PC-9 (cell line): ENCODE measurements around the gene AKAIN1. TPM values are rescaled to one million over a fixed set of nuclear protein-coding genes. Genes with fewer than 3 reads are reported as not detected.

Experiments used
- BruUV-seq: library from RNA; stranded (reverse); fragments of 400-500 nt; replicated peaks from 2 replicates; lab custom pipeline; 2021; lab: Mats Ljungman, UMichigan
- CTCF ChIA-PET: fragments of 300-600 bp; sonication (Branson Sonifier 250); formaldehyde crosslinking; loops from one replicate; lab custom pipeline; 2022; ENCODE audit warnings: antibody characterized with exemption; lab: Charles Lee
- POLR2A ChIA-PET: fragments of 300-600 bp; sonication (Branson Sonifier 250); formaldehyde crosslinking; loops from one replicate; lab custom pipeline; 2022; ENCODE audit warnings: antibody characterized with exemption; ENCODE audit not compliant: unreplicated experiment; lab: Charles Lee
- DNase-seq, 2 experiments: peaks; one replicate each; pipeline versions ENCODE4 v3.0.0 to v3.0.0-alpha.2; 2015 to 2022; ENCODE audit warnings: mixed read lengths in 1 of 2
- H2AFZ ChIP-seq: fragments of 200-600 bp; sonication (generic); 2 replicates; pipeline ENCODE4 v1.8.1; 2017; ENCODE audit warnings: antibody characterized with exemption
- H3F3A ChIP-seq: fragments of 200-600 bp; sonication (generic); 2 replicates; pipeline ENCODE4 v1.8.1; 2017; ENCODE audit warnings: antibody characterized with exemption, mild to moderate bottlenecking, low read depth; ENCODE audit not compliant: insufficient read depth
- H3K27ac ChIP-seq: fragments of 200-600 bp; sonication (generic); 2 replicates; pipeline ENCODE4 v1.6.1; 2016; ENCODE audit warnings: mixed run types
- H3K27me3 ChIP-seq: fragments of 200-600 bp; sonication (generic); 2 replicates; pipeline ENCODE4 v1.6.1; 2016; ENCODE audit warnings: low read depth, mixed run types; ENCODE audit not compliant: insufficient read depth
- H3K36me3 ChIP-seq: fragments of 200-600 bp; sonication (generic); 2 replicates; pipeline ENCODE4 v1.6.1; 2016; ENCODE audit warnings: low read depth, mixed run types
- H3K4me1 ChIP-seq: fragments of 200-600 bp; sonication (generic); replicated peaks from 2 replicates; pipeline ENCODE4 v1.6.1; 2016; ENCODE audit warnings: mixed run types; ENCODE audit not compliant: insufficient read depth
- H3K4me2 ChIP-seq: fragments of 200-600 bp; sonication (generic); 2 replicates; pipeline ENCODE4 v1.6.1; 2017; ENCODE audit warnings: mixed run types
- H3K4me3 ChIP-seq: fragments of 200-600 bp; sonication (generic); 2 replicates; pipeline ENCODE4 v1.6.1; 2016; ENCODE audit warnings: mixed run types
- H3K79me2 ChIP-seq: fragments of 200-600 bp; sonication (generic); 2 replicates; pipeline ENCODE4 v1.6.1; 2017; ENCODE audit warnings: low read depth, mixed run types
- H3K9me2 ChIP-seq: fragments of 200-600 bp; sonication (generic); 2 replicates; pipeline ENCODE4 v1.8.1; 2017; ENCODE audit warnings: mild to moderate bottlenecking; ENCODE audit not compliant: insufficient read depth
- H3K9me3 ChIP-seq: fragments of 200-600 bp; sonication (generic); 2 replicates; pipeline ENCODE4 v1.8.1; 2016; ENCODE audit warnings: low read depth; ENCODE audit not compliant: insufficient read depth
- H4K20me1 ChIP-seq: fragments of 200-600 bp; sonication (generic); 2 replicates; pipeline ENCODE4 v1.8.1; 2017; ENCODE audit not compliant: insufficient read depth
- EZH2 ChIP-seq: fragments of 200-600 bp; sonication (generic); IDR thresholded peaks from 2 replicates; pipeline ENCODE4 v1.8.0; 2017; ENCODE audit warnings: antibody characterized with exemption, low read depth
- intact Hi-C: fragments of 100-400 bp; cut with micrococcal nuclease; formaldehyde crosslinking; loops from one replicate; pipeline ENCODE4 v1.10.0; 2022; ENCODE audit not compliant: unreplicated experiment
- total RNA-seq: library from RNA; stranded (reverse); gene quantifications from 2 replicates; pipeline ENCODE4 v1.2.3, GENCODE V29; 2021
- TF ChIP-seq, protein P1 (sequence below): fragments of 200-600 bp; sonication (generic); conservative IDR thresholded peaks from 2 replicates; pipeline ENCODE4 v1.6.1; 2017; ENCODE audit warnings: mixed run types, antibody characterized with exemption, mild to moderate bottlenecking, moderate library complexity

The AKAIN1 gene
- total RNA-seq, 1 experiment from 2014 or later: not detected

DNA sequence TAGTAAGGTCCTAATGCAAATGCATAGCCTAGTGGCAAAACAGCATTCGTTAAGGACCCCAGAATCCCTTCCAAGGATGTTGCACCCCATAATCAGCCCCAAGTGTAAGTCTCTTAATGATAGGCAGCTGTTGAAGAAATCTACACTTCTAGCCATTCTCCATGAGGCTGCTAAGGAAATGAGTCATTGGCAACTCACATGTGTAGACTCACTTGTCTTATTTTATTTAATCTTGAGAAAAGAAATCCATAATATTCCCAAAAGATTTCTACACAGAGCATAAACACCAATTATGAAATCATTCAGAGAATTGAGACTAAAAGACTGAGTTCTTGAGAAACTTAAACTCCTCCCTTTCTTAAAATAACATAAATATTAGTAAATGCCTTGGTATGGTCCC, 52.4 kb downstream of the AKAIN1 start:
- Histone ChIP-seq H3K4me1 (no peaks in the 10 kb centered on the region), H3K36me3 (no peaks in the 10 kb centered on the region), H3K27ac (no peak overlapping the region), H3K4me2 (no peak overlapping the region), H3K79me2 (no peaks in the 10 kb centered on the region), H3K9me2 (no peaks in the 10 kb centered on the region), H3K9me3 (no peaks in the 10 kb centered on the region), H4K20me1 (no peaks in the 10 kb centered on the region), H3F3A (no peaks in the 10 kb centered on the region), H3K4me3 (no peak overlapping the region), H2AFZ (no peak overlapping the region), H3K27me3 (peaks cover 19% of the 10 kb centered on the region; the same call in 1 of the 2 replicates)
- no peak for DNase-seq
- ChIA-PET POLR2A (no interaction called here), CTCF (no interaction called here)
- TF ChIP-seq EZH2: no peak
- TF ChIP-seq, protein P1, sequence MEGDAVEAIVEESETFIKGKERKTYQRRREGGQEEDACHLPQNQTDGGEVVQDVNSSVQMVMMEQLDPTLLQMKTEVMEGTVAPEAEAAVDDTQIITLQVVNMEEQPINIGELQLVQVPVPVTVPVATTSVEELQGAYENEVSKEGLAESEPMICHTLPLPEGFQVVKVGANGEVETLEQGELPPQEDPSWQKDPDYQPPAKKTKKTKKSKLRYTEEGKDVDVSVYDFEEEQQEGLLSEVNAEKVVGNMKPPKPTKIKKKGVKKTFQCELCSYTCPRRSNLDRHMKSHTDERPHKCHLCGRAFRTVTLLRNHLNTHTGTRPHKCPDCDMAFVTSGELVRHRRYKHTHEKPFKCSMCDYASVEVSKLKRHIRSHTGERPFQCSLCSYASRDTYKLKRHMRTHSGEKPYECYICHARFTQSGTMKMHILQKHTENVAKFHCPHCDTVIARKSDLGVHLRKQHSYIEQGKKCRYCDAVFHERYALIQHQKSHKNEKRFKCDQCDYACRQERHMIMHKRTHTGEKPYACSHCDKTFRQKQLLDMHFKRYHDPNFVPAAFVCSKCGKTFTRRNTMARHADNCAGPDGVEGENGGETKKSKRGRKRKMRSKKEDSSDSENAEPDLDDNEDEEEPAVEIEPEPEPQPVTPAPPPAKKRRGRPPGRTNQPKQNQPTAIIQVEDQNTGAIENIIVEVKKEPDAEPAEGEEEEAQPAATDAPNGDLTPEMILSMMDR: no peak
- BruUV-seq: no TSS peak
- intact Hi-C loops: no loop called here

DNA sequence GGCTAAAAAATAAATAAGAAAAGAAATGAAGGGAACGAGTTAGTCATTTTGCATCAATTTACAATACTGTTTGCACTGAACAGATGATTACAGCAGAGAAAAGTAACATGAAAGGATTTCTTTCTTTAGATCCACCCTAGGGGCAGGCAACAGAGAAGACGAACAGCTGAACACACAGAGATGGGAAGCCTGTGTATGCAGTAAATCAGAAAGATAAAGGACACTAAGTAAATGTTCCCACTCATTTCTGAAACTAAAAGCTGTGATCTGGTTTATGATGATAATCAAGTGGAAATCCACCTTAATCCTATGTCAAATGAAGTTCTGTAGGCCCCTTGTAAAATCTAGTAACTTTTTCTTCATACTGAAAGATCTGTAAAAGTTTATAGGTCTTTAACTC, 54.2 kb downstream of the AKAIN1 start:
- no peaks in the 10 kb centered on the region for H3K4me1 ChIP-seq
- H3K9me3 ChIP-seq: no peaks in the 10 kb centered on the region
- H4K20me1 ChIP-seq: no peaks in the 10 kb centered on the region
- H3K36me3 ChIP-seq: no peaks in the 10 kb centered on the region
- peaks cover 13% of the 10 kb centered on the region; the same call in 1 of the 2 replicates for H3K27me3 ChIP-seq
- no TSS peak for BruUV-seq
- no peaks in the 10 kb centered on the region for H3K9me2 ChIP-seq
- ChIA-PET POLR2A (no interaction called here), CTCF (no interaction called here)
- intact Hi-C loops: no loop called here
- no peak overlapping the region for H2AFZ ChIP-seq
- H3F3A ChIP-seq: no peaks in the 10 kb centered on the region
- DNase-seq: no peak
- TF ChIP-seq, protein P1: no peak
- no peak for TF ChIP-seq EZH2
- H3K4me3 ChIP-seq: no peak overlapping the region
- no peak overlapping the region for H3K4me2 ChIP-seq
- no peaks in the 10 kb centered on the region for H3K79me2 ChIP-seq
- H3K27ac ChIP-seq: no peak overlapping the region

DNA sequence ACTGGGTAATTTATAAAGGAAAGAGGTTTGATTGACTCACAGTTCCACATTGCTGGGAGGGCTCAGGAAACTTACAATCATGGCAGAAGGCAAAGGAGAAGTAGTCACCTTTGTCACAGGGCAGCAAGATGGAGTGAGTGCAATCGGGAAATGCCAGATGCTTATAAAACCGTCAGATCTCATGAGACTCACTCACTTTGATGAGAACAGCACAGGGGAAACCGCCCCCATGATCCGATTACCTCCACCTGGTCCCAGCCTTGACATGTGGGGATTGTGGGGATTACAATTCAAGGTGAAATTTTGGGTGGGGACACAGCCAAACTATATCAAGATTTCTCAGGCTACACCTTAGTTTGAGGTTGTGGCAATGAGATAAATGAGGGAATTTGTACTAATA, 54.9 kb downstream of the AKAIN1 start:
- intact Hi-C loops: no loop called here
- CTCF ChIA-PET: no interaction called here

More for the DNA sequence above, 54.9 kb downstream of the AKAIN1 start:
- H3K4me3 ChIP-seq: no peak overlapping the region
- H4K20me1 ChIP-seq: no peaks in the 10 kb centered on the region
- H3K9me3 ChIP-seq: no peaks in the 10 kb centered on the region
- no peak for DNase-seq
- H3K27me3 ChIP-seq: peaks cover 12% of the 10 kb centered on the region; the same call in 1 of the 2 replicates
- H3K36me3 ChIP-seq: no peaks in the 10 kb centered on the region
- no peaks in the 10 kb centered on the region for H3K79me2 ChIP-seq
- H3K9me2 ChIP-seq: no peaks in the 10 kb centered on the region
- TF ChIP-seq, protein P1: no peak
- no peak for TF ChIP-seq EZH2
- H3F3A ChIP-seq: no peaks in the 10 kb centered on the region
- BruUV-seq: no TSS peak
- H2AFZ ChIP-seq: no peak overlapping the region
- H3K4me1 ChIP-seq: no peaks in the 10 kb centered on the region
- POLR2A ChIA-PET: no interaction called here
- no peak overlapping the region for H3K27ac ChIP-seq
- H3K4me2 ChIP-seq: no peak overlapping the region
